MCF 10A (cell line): ENCODE results near the gene BCL2L13. TPM values are rescaled to one million over a fixed set of nuclear protein-coding genes. Genes with fewer than 3 reads are reported as not detected.
A peak's percentile ranks its signal among the peaks of the same experiment; 100 is the strongest.

Experiments
- BruUV-seq: library from RNA; stranded (reverse); fragments of 400-500 nt; replicated peaks from 2 replicates; lab custom pipeline; 2021; lab: Mats Ljungman, UMichigan
- CTCF ChIA-PET: fragments of 300-600 bp; sonication (Branson Sonifier 250); formaldehyde crosslinking; extraction: SDS; loops from one replicate; lab custom pipeline; 2021; ENCODE audit warnings: antibody characterized with exemption, inconsistent platforms; lab: Yijun Ruan, JAX
- POLR2A ChIA-PET: fragments of 300-600, 350-650 bp; sonication (Branson Sonifier 250); formaldehyde crosslinking; extraction: SDS; loops from one replicate; lab custom pipeline; 2020; ENCODE audit warnings: antibody characterized with exemption, inconsistent platforms; lab: Yijun Ruan, JAX
- DNase-seq: peaks from one replicate; pipeline ENCODE4 v3.0.0-alpha.2; 2018; ENCODE audit not compliant: unreplicated experiment
- H3K27ac Mint-ChIP-seq: one replicate; pipeline ENCODE4 v1.8.0; 2022; ENCODE audit warnings: mild to moderate bottlenecking, low read depth, mixed read lengths; ENCODE audit not compliant: unreplicated experiment
- H3K27me3 Mint-ChIP-seq: one replicate; pipeline ENCODE4 v1.8.0; 2022; ENCODE audit warnings: mixed read lengths; ENCODE audit not compliant: insufficient read depth, unreplicated experiment
- H3K36me3 Mint-ChIP-seq: one replicate; pipeline ENCODE4 v1.8.0; 2022; ENCODE audit warnings: mild to moderate bottlenecking, moderate library complexity, mixed read lengths; ENCODE audit not compliant: insufficient read depth, unreplicated experiment
- H3K4me1 Mint-ChIP-seq: one replicate; pipeline ENCODE4 v1.8.0; 2022; ENCODE audit warnings: mixed read lengths; ENCODE audit not compliant: insufficient read depth, unreplicated experiment
- H3K4me3 Mint-ChIP-seq: one replicate; pipeline ENCODE4 v1.8.0; 2022; ENCODE audit warnings: mild to moderate bottlenecking, moderate library complexity, mixed read lengths; ENCODE audit not compliant: unreplicated experiment
- H3K9me3 Mint-ChIP-seq: one replicate; pipeline ENCODE4 v1.8.0; 2022; ENCODE audit warnings: mixed read lengths; ENCODE audit not compliant: unreplicated experiment
- intact Hi-C: fragments of 100-400 bp; cut with micrococcal nuclease; formaldehyde crosslinking; loops from 2 replicates; pipeline ENCODE4 v1.14.1; 2022
- total RNA-seq: library from RNA; stranded (reverse); gene quantifications from 2 replicates; pipeline ENCODE4 v1.2.3, GENCODE V29; 2022
- TF ChIP-seq, protein P1 (sequence below): fragments of 200-600 bp; IDR thresholded peaks from one replicate; pipeline ENCODE4 v1.8.0; 2022; ENCODE audit warnings: antibody characterized with exemption, mild to moderate bottlenecking; ENCODE audit not compliant: unreplicated experiment

The BCL2L13 gene
- total RNA-seq, 1 experiment from 2014 or later = 75.1 TPM

- TF ChIP-seq, protein P1, sequence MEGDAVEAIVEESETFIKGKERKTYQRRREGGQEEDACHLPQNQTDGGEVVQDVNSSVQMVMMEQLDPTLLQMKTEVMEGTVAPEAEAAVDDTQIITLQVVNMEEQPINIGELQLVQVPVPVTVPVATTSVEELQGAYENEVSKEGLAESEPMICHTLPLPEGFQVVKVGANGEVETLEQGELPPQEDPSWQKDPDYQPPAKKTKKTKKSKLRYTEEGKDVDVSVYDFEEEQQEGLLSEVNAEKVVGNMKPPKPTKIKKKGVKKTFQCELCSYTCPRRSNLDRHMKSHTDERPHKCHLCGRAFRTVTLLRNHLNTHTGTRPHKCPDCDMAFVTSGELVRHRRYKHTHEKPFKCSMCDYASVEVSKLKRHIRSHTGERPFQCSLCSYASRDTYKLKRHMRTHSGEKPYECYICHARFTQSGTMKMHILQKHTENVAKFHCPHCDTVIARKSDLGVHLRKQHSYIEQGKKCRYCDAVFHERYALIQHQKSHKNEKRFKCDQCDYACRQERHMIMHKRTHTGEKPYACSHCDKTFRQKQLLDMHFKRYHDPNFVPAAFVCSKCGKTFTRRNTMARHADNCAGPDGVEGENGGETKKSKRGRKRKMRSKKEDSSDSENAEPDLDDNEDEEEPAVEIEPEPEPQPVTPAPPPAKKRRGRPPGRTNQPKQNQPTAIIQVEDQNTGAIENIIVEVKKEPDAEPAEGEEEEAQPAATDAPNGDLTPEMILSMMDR = no peak
- intact Hi-C loops = no loop called here
- Mint-ChIP-seq H3K4me3 (no peak overlapping the region), H3K9me3 (no peaks in the 10 kb centered on the region), H3K27ac (no peak overlapping the region), H3K36me3 (peaks cover 93% of the 10 kb centered on the region), H3K4me1 (peaks cover 10% of the 10 kb centered on the region), H3K27me3 (no peaks in the 10 kb centered on the region)
- POLR2A ChIA-PET = no interaction called here
- TSS peak; percentile 33 for BruUV-seq
- no peak for DNase-seq
- CTCF ChIA-PET = interaction anchor here (1.2 to 1.4 kb wide), 2 partner anchors 8 to 14 kb away, joined by 3 read pairs; no protein-coding TSS in a partner anchor
Observed at GRCh38 chr22:17728786-17729185, 90.2 kb downstream of the BCL2L13 start.

- POLR2A ChIA-PET = no interaction called here
- peaks cover 10% of the 10 kb centered on the region for H3K4me1 Mint-ChIP-seq
- H3K36me3 Mint-ChIP-seq = peaks cover 92% of the 10 kb centered on the region
- no peaks in the 10 kb centered on the region for H3K27me3 Mint-ChIP-seq
- no peak overlapping the region for H3K27ac Mint-ChIP-seq
- TF ChIP-seq, protein P1 = no peak
- no TSS peak for BruUV-seq
- no peaks in the 10 kb centered on the region for H3K9me3 Mint-ChIP-seq
- no peak for DNase-seq
- intact Hi-C loops = no loop called here
- H3K4me3 Mint-ChIP-seq = no peak overlapping the region
- CTCF ChIA-PET = interaction anchor here (6.2 kb wide), 1 partner anchor 13 kb away, joined by 49 read pairs; no protein-coding TSS in a partner anchor
Observed at GRCh38 chr22:17729561-17729960, 91.0 kb downstream of the BCL2L13 start.

- no peak for DNase-seq
- intact Hi-C loops = no loop called here
- ChIA-PET CTCF (interaction anchor here (0.6 to 6.2 kb wide), 2 partner anchors 10 to 25 kb away, joined by 3 to 49 read pairs; no protein-coding TSS in a partner anchor), POLR2A (interaction anchor here (1.1 kb wide), 1 partner anchor 93 kb away, joined by 3 read pairs; no protein-coding TSS in a partner anchor)
- no TSS peak for BruUV-seq
- Mint-ChIP-seq H3K4me3 (no peak overlapping the region), H3K9me3 (no peaks in the 10 kb centered on the region), H3K36me3 (peaks cover 79% of the 10 kb centered on the region), H3K27ac (no peak overlapping the region), H3K27me3 (no peaks in the 10 kb centered on the region), H3K4me1 (no peaks in the 10 kb centered on the region)
- TF ChIP-seq, protein P1 = no peak
Observed at GRCh38 chr22:17732251-17732854, 93.8 kb downstream of the BCL2L13 start.

DNA sequence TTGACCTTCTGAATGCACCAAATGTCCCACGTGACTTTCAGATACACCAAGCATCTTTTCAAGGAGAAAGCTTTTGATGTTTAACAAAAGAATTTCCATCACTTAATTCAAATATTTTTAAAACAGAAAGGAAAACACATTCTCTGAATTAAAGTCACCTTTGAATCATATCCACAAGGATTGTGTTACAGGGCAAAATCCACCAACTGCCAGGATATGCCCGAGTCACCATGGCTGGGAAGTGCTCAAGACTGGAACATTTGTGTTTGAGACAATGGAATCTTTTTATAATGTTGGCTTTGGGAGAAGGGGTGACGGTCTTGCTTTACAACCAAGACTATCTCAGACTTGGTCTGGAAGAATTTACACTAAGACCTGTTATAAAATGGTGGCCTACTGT lies 94.9 kb downstream of the BCL2L13 start:
- DNase-seq = no peak
- Mint-ChIP-seq H3K9me3 (no peaks in the 10 kb centered on the region), H3K27me3 (no peaks in the 10 kb centered on the region), H3K4me3 (no peak overlapping the region), H3K36me3 (peaks cover 72% of the 10 kb centered on the region), H3K27ac (no peak overlapping the region), H3K4me1 (no peaks in the 10 kb centered on the region)
- TF ChIP-seq, protein P1 = no peak
- CTCF ChIA-PET = interaction anchor here (0.6 to 6.2 kb wide), 3 partner anchors 9 to 143 kb away, joined by 3 to 49 read pairs (median 6); no protein-coding TSS in a partner anchor
- BruUV-seq = no TSS peak
- intact Hi-C loops = no loop called here
- POLR2A ChIA-PET = no interaction called here
